ENCODE data around the gene ARID1B. TPM values are rescaled to one million over a fixed set of nuclear protein-coding genes. Genes with fewer than 3 reads are reported as not detected.

Gene ARID1B
- total RNA-seq, 1 experiment from 2014 or later: 86.3 TPM

DNA sequence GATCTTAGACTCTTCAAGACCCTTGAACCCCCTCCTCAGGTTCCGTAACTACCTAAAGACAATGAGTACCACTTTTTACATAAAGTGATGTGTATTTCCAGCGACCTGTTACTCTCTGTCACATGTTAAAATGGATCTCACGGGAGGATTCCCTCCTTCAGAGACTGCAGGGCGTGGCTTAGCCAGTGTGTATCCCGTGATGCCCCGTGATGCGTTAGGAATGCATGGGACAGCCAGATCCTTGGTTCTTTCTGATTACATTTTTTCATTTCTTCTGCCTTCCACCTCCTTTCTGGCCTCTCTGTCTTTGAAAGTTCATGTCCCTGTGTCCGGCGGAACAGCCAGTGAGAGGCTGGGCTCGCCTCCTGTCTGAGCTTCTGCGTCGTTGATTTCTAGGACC, 390.7 kb downstream of the ARID1B start:
- DNase-seq (ENCODE audit: low spot score): no peak
- CTCF ChIA-PET: no interaction called here
- intact Hi-C loops (cut with micrococcal nuclease; ENCODE audit: unreplicated experiment): no loop called here
- H3K27me3 ChIP-seq (replicated peaks; ENCODE audit: insufficient read depth, low read depth, low read length, poor library complexity): no peaks in the 10 kb centered on the region
- POLR2A ChIA-PET (ENCODE audit: low non-redundant PET): no interaction called here
- H3K4me3 ChIP-seq (ENCODE audit: low read depth, low read length, poor library complexity, severe bottlenecking): no peak overlapping the region
- no peaks in the 10 kb centered on the region for H3K4me1 ChIP-seq (ENCODE audit: insufficient read depth, low read length, poor library complexity, severe bottlenecking)
- H3K9me3 ChIP-seq (ENCODE audit: low read depth, low read length, poor library complexity, severe bottlenecking): no peaks in the 10 kb centered on the region
- TF ChIP-seq EZH2 (IDR thresholded peaks at IDR 0.05; ENCODE audit: borderline replicate concordance, low read depth, low read length, poor library complexity, severe bottlenecking): no peak
- TF ChIP-seq, protein P1, sequence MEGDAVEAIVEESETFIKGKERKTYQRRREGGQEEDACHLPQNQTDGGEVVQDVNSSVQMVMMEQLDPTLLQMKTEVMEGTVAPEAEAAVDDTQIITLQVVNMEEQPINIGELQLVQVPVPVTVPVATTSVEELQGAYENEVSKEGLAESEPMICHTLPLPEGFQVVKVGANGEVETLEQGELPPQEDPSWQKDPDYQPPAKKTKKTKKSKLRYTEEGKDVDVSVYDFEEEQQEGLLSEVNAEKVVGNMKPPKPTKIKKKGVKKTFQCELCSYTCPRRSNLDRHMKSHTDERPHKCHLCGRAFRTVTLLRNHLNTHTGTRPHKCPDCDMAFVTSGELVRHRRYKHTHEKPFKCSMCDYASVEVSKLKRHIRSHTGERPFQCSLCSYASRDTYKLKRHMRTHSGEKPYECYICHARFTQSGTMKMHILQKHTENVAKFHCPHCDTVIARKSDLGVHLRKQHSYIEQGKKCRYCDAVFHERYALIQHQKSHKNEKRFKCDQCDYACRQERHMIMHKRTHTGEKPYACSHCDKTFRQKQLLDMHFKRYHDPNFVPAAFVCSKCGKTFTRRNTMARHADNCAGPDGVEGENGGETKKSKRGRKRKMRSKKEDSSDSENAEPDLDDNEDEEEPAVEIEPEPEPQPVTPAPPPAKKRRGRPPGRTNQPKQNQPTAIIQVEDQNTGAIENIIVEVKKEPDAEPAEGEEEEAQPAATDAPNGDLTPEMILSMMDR (conservative IDR thresholded peaks at IDR 0.05; ENCODE audit: low read depth, low read length): no peak
- no peak overlapping the region for H3K27ac ChIP-seq (ENCODE audit: low read depth, low read length, poor library complexity, severe bottlenecking)
- no TSS peak for BruUV-seq (replicated peaks)
- no peaks in the 10 kb centered on the region for H3K36me3 ChIP-seq (ENCODE audit: insufficient read depth, low read length, poor library complexity, severe bottlenecking)

GRCh38 chr6:157168471-157168870, 391.3 kb downstream of the ARID1B start:
- Histone ChIP-seq H3K27me3 (replicated peaks; ENCODE audit: insufficient read depth, low read depth, low read length, poor library complexity) (no peaks in the 10 kb centered on the region), H3K4me1 (ENCODE audit: insufficient read depth, low read length, poor library complexity, severe bottlenecking) (no peaks in the 10 kb centered on the region), H3K36me3 (ENCODE audit: insufficient read depth, low read length, poor library complexity, severe bottlenecking) (no peaks in the 10 kb centered on the region), H3K9me3 (ENCODE audit: low read depth, low read length, poor library complexity, severe bottlenecking) (no peaks in the 10 kb centered on the region), H3K4me3 (ENCODE audit: low read depth, low read length, poor library complexity, severe bottlenecking) (no peak overlapping the region), H3K27ac (ENCODE audit: low read depth, low read length, poor library complexity, severe bottlenecking) (no peak overlapping the region)
- intact Hi-C loops (cut with micrococcal nuclease; ENCODE audit: unreplicated experiment): no loop called here
- CTCF ChIA-PET: no interaction called here
- no TSS peak for BruUV-seq (replicated peaks)
- POLR2A ChIA-PET (ENCODE audit: low non-redundant PET): no interaction called here
- no peak for DNase-seq (ENCODE audit: low spot score)
- no peak for TF ChIP-seq EZH2 (IDR thresholded peaks at IDR 0.05; ENCODE audit: borderline replicate concordance, low read depth, low read length, poor library complexity, severe bottlenecking)
- TF ChIP-seq, protein P1 (conservative IDR thresholded peaks at IDR 0.05; ENCODE audit: low read depth, low read length): no peak

DNA sequence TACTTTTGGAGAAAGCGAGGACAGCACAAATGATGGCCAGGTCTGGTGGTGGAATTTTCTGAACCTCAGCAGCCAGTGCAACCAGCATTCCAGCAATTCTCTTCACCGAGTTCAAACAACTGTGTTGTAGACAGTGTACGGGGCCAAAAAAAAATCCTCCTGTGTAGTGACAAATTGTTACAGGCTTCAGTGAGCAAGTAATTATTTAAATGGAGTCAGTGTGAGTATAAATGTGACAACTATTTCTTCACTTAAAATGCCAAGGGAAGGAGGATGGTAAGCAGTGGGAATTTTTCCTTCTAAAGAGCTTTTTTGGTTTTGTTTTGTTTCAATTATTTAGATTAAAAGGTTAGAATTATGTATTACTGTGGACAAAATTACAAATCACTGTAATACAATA, 392.0 kb downstream of the ARID1B start:
- ChIA-PET CTCF (no interaction called here), POLR2A (ENCODE audit: low non-redundant PET) (no interaction called here)
- Histone ChIP-seq H3K4me3 (ENCODE audit: low read depth, low read length, poor library complexity, severe bottlenecking) (no peak overlapping the region), H3K9me3 (ENCODE audit: low read depth, low read length, poor library complexity, severe bottlenecking) (no peaks in the 10 kb centered on the region), H3K36me3 (ENCODE audit: insufficient read depth, low read length, poor library complexity, severe bottlenecking) (no peaks in the 10 kb centered on the region), H3K27me3 (replicated peaks; ENCODE audit: insufficient read depth, low read depth, low read length, poor library complexity) (no peaks in the 10 kb centered on the region), H3K27ac (ENCODE audit: low read depth, low read length, poor library complexity, severe bottlenecking) (no peak overlapping the region), H3K4me1 (ENCODE audit: insufficient read depth, low read length, poor library complexity, severe bottlenecking) (no peaks in the 10 kb centered on the region)
- no TSS peak for BruUV-seq (replicated peaks)
- DNase-seq (ENCODE audit: low spot score): no peak
- TF ChIP-seq EZH2 (IDR thresholded peaks at IDR 0.05; ENCODE audit: borderline replicate concordance, low read depth, low read length, poor library complexity, severe bottlenecking): no peak
- TF ChIP-seq, protein P1 (conservative IDR thresholded peaks at IDR 0.05; ENCODE audit: low read depth, low read length): no peak
- intact Hi-C loops (cut with micrococcal nuclease; ENCODE audit: unreplicated experiment): no loop called here
